Kidney epithelial cell (primary cell): ENCODE results near the gene ULK4. TPM values are rescaled to one million over a fixed set of nuclear protein-coding genes. Genes with fewer than 3 reads are reported as not detected.

Experiments
- DNase-seq: peaks from one replicate; pipeline ENCODE4 v3.0.0-alpha.2; 2010; ENCODE audit warnings: low read depth
- H3K27me3 ChIP-seq: 2 replicates; pipeline ENCODE4 v1.6.0; 2011; ENCODE audit warnings: low read length; ENCODE audit not compliant: control insufficient read depth, insufficient read depth
- H3K36me3 ChIP-seq: 2 replicates; pipeline ENCODE4 v1.5.1; 2011; ENCODE audit warnings: low read length; ENCODE audit not compliant: control insufficient read depth, insufficient read depth
- H3K4me3 ChIP-seq: 2 replicates; pipeline ENCODE4 v1.5.1; 2011; ENCODE audit warnings: low read depth, mild to moderate bottlenecking, control low read depth, low read length
- CTCF ChIP-seq: IDR thresholded peaks from 2 replicates; pipeline ENCODE4 v1.5.1; 2011; ENCODE audit warnings: mild to moderate bottlenecking, moderate library complexity, low read length, control low read depth, inconsistent platforms; ENCODE audit not compliant: insufficient read depth, poor library complexity, severe bottlenecking
- total RNA-seq: library from RNA; depleted of rRNA; stranded (reverse); fragments of >200 nt; gene quantifications from 2 replicates; pipeline ENCODE4 v1.2.3, GENCODE V29; 2015

The ULK4 gene
- total RNA-seq, 1 donor from 2014 or later: 18.3 TPM

GRCh38 chr3:41339758-41340157, 622.1 kb downstream of the ULK4 start:
- no peak for TF ChIP-seq CTCF
- Histone ChIP-seq H3K36me3 (no peaks in the 10 kb centered on the region), H3K27me3 (no peaks in the 10 kb centered on the region), H3K4me3 (no peak overlapping the region)
- no peak for DNase-seq

- Histone ChIP-seq H3K27me3 (no peaks in the 10 kb centered on the region), H3K4me3 (no peak overlapping the region), H3K36me3 (no peaks in the 10 kb centered on the region)
- no peak for TF ChIP-seq CTCF
- DNase-seq: no peak
Observed at GRCh38 chr3:41338276-41338675, 623.6 kb downstream of the ULK4 start.

GRCh38 chr3:41334426-41334825, 627.5 kb downstream of the ULK4 start:
- no peak for DNase-seq
- Histone ChIP-seq H3K27me3 (no peaks in the 10 kb centered on the region), H3K4me3 (no peak overlapping the region), H3K36me3 (no peaks in the 10 kb centered on the region)
- no peak for TF ChIP-seq CTCF

- TF ChIP-seq CTCF: no peak
- no peaks in the 10 kb centered on the region for H3K27me3 ChIP-seq
- H3K4me3 ChIP-seq: no peak overlapping the region
- no peaks in the 10 kb centered on the region for H3K36me3 ChIP-seq
- no peak for DNase-seq
Observed at GRCh38 chr3:41331041-41331440, 630.9 kb downstream of the ULK4 start.

- no peak for DNase-seq
- no peak for TF ChIP-seq CTCF
- no peaks in the 10 kb centered on the region for H3K36me3 ChIP-seq
- no peaks in the 10 kb centered on the region for H3K27me3 ChIP-seq
- no peak overlapping the region for H3K4me3 ChIP-seq
Observed at GRCh38 chr3:41330465-41330864, 631.4 kb downstream of the ULK4 start.

GRCh38 chr3:41329881-41330280, 632.0 kb downstream of the ULK4 start:
- H3K27me3 ChIP-seq: no peaks in the 10 kb centered on the region

More at GRCh38 chr3:41329881-41330280, 632.0 kb downstream of the ULK4 start:
- no peak overlapping the region for H3K4me3 ChIP-seq
- DNase-seq: no peak
- no peak for TF ChIP-seq CTCF
- H3K36me3 ChIP-seq: no peaks in the 10 kb centered on the region
